OCI-LY1 (cell line): ENCODE measurements around the gene HRH4.

ENCODE experiments used
- H2AFZ ChIP-seq: fragments of 200-600 bp; sonication (generic), shearing (Covaris generic); 2 replicates; pipeline ENCODE4 v1.6.0; 2014; ENCODE audit warnings: antibody characterized with exemption, mild to moderate bottlenecking, low read length
- H3F3A ChIP-seq: fragments of 200-600 bp; sonication (generic), shearing (Covaris generic); 2 replicates; pipeline ENCODE4 v1.6.0; 2014; ENCODE audit warnings: mild to moderate bottlenecking, antibody characterized with exemption, low read length, moderate library complexity; ENCODE audit not compliant: insufficient read depth
- H3K27ac ChIP-seq: fragments of 200-600 bp; sonication (generic); 2 replicates; pipeline ENCODE4 v1.5.1; 2014; ENCODE audit warnings: low read length, mixed run types, mild to moderate bottlenecking, low read depth; ENCODE audit not compliant: poor library complexity, severe bottlenecking
- H3K27me3 ChIP-seq: fragments of 200-600 bp; sonication (generic); 2 replicates; pipeline ENCODE4 v1.6.0; 2014; ENCODE audit warnings: antibody characterized with exemption, mild to moderate bottlenecking, low read length, moderate library complexity; ENCODE audit not compliant: insufficient read depth
- H3K36me3 ChIP-seq: fragments of 200-600 bp; sonication (generic); 2 replicates; pipeline ENCODE4 v1.6.1; 2014; ENCODE audit warnings: mild to moderate bottlenecking, antibody characterized with exemption, low read length, moderate library complexity, mixed read lengths; ENCODE audit not compliant: insufficient read depth
- H3K4me1 ChIP-seq: fragments of 200-600 bp; sonication (generic); 2 replicates; pipeline ENCODE4 v1.5.1; 2014; ENCODE audit warnings: mild to moderate bottlenecking, low read length, moderate library complexity; ENCODE audit not compliant: insufficient read depth, severe bottlenecking
- H3K4me2 ChIP-seq: fragments of 200-600 bp; sonication (generic), shearing (Covaris generic); 2 replicates; pipeline ENCODE4 v1.6.1; 2014; ENCODE audit warnings: low read length
- H3K4me3 ChIP-seq: fragments of 200-600 bp; sonication (generic); 2 replicates; pipeline ENCODE4 v1.5.1; 2014; ENCODE audit warnings: low read length, low read depth, mild to moderate bottlenecking, mixed read lengths; ENCODE audit not compliant: poor library complexity, severe bottlenecking
- H3K79me2 ChIP-seq: fragments of 200-600 bp; shearing (Covaris generic); 2 replicates; pipeline ENCODE4 v1.6.1; 2016; ENCODE audit warnings: mixed run types, low read length, mixed read lengths; ENCODE audit not compliant: insufficient read depth
- H3K9ac ChIP-seq: fragments of 200-600 bp; sonication (generic), shearing (Covaris generic); 2 replicates; pipeline ENCODE4 v1.6.1; 2014; ENCODE audit warnings: mild to moderate bottlenecking, low read length, mixed read lengths
- H3K9me2 ChIP-seq: fragments of 200-600 bp; sonication (generic), shearing (Covaris generic); 2 replicates; pipeline ENCODE4 v1.6.1; 2014; ENCODE audit warnings: low read depth, mild to moderate bottlenecking, low read length, mixed read lengths
- H3K9me3 ChIP-seq: fragments of 200-600 bp; shearing (Covaris generic); 2 replicates; pipeline ENCODE4 v1.6.1; 2014; ENCODE audit warnings: low read length, mixed read lengths
- H4K20me1 ChIP-seq: fragments of 200-600 bp; sonication (generic), shearing (Covaris generic); 2 replicates; pipeline ENCODE4 v1.6.0; 2016; ENCODE audit warnings: mild to moderate bottlenecking, low read length; ENCODE audit not compliant: insufficient read depth
- EZH2 ChIP-seq: fragments of 200-600 bp; sonication (generic), shearing (Covaris generic); IDR thresholded peaks from 2 replicates; pipeline ENCODE4 v1.8.0; 2017; ENCODE audit warnings: borderline replicate concordance, mixed run types, mild to moderate bottlenecking, antibody characterized with exemption, low read length, moderate library complexity, mixed read lengths
- TF ChIP-seq, protein P1 (sequence below): fragments of 200-600 bp; sonication (generic), shearing (Covaris generic); IDR thresholded peaks from 2 replicates; pipeline ENCODE4 v1.5.1; 2017; ENCODE audit warnings: mild to moderate bottlenecking, antibody characterized with exemption, low read length, moderate library complexity, mixed read lengths

The HRH4 gene

DNA sequence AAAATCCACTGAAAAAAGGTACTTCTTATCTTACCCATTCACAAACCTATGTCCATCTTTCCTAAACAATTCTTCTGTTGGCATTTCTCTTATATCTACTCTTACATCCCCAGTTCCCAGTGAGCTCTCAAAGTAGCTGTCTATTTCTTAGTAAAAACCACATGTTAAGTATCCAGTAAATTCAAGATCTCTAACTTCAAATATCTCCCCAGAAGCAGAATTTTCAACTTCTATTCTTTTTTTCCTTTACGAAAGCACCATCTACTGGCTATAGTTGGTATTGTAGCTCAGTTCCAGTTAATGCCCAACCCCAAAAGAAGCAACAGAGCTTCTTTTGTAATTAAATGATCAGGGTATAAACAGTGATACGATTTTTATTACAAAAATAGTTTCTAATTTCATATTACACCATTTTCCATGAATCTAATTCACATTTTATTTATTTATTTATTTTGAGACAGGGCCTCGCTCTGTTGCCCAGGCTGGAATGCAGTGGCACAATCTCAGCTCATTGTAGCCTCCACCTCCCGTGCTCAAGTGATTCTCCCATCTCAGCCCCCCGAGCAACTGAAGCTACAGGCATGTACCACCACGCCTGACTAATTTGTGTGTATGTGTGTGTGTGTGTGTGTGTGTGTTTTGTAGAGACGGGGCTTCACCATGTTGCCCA is 28.5 kb downstream of the HRH4 start:
- Histone ChIP-seq H3K4me3 (no peak overlapping the region), H2AFZ (no peak overlapping the region), H3K4me1 (peaks cover 15% of the 10 kb centered on the region), H3F3A (no peaks in the 10 kb centered on the region), H3K27me3 (peaks cover 5% of the 10 kb centered on the region; the same call in 1 of the 2 replicates), H3K36me3 (no peaks in the 10 kb centered on the region), H3K79me2 (no peaks in the 10 kb centered on the region), H3K9me3 (no peaks in the 10 kb centered on the region), H3K27ac (no peak overlapping the region), H3K9me2 (no peaks in the 10 kb centered on the region), H3K4me2 (no peak overlapping the region), H4K20me1 (no peaks in the 10 kb centered on the region), H3K9ac (no peak overlapping the region)
- TF ChIP-seq, protein P1, sequence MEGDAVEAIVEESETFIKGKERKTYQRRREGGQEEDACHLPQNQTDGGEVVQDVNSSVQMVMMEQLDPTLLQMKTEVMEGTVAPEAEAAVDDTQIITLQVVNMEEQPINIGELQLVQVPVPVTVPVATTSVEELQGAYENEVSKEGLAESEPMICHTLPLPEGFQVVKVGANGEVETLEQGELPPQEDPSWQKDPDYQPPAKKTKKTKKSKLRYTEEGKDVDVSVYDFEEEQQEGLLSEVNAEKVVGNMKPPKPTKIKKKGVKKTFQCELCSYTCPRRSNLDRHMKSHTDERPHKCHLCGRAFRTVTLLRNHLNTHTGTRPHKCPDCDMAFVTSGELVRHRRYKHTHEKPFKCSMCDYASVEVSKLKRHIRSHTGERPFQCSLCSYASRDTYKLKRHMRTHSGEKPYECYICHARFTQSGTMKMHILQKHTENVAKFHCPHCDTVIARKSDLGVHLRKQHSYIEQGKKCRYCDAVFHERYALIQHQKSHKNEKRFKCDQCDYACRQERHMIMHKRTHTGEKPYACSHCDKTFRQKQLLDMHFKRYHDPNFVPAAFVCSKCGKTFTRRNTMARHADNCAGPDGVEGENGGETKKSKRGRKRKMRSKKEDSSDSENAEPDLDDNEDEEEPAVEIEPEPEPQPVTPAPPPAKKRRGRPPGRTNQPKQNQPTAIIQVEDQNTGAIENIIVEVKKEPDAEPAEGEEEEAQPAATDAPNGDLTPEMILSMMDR, result peak; percentile 73
- no peak for TF ChIP-seq EZH2

DNA sequence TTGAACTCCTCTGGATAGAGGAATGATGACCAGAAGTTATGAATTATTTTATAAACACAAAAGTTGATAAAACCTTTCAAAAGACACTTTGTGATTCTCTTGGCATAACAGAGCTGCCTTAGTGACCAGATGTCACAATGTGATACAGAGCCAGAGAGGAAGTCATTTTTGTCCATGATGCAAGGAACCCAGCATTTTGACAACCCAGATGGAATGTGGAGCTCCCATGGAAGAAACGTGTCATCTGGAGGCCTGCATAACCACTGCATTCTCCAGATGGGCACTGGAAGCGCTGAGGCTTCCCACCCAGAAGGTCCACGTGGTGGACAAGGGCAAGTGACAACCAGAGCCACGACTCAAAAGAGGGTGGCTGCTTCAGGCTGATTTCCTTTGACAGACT is 30.1 kb downstream of the HRH4 start:
- H3F3A ChIP-seq, result no peaks in the 10 kb centered on the region
- TF ChIP-seq, protein P1, result no peak
- no peak for TF ChIP-seq EZH2
- H3K4me2 ChIP-seq, result no peak overlapping the region
- no peak overlapping the region for H2AFZ ChIP-seq
- H4K20me1 ChIP-seq, result no peaks in the 10 kb centered on the region
- no peaks in the 10 kb centered on the region for H3K9me2 ChIP-seq
- H3K79me2 ChIP-seq, result no peaks in the 10 kb centered on the region
- no peak overlapping the region for H3K9ac ChIP-seq
- H3K27ac ChIP-seq, result no peak overlapping the region
- H3K36me3 ChIP-seq, result no peaks in the 10 kb centered on the region
- no peak overlapping the region for H3K4me3 ChIP-seq
- peaks cover 15% of the 10 kb centered on the region for H3K4me1 ChIP-seq
- H3K27me3 ChIP-seq, result peaks cover 5% of the 10 kb centered on the region; the same call in 1 of the 2 replicates
- no peaks in the 10 kb centered on the region for H3K9me3 ChIP-seq

- Histone ChIP-seq H3F3A (no peaks in the 10 kb centered on the region), H3K4me2 (peak overlapping the region; percentile 43), H3K79me2 (no peaks in the 10 kb centered on the region), H3K9me2 (no peaks in the 10 kb centered on the region), H3K9ac (no peak overlapping the region; the same call in 1 of the 2 replicates), H4K20me1 (no peaks in the 10 kb centered on the region), H3K36me3 (no peaks in the 10 kb centered on the region), H2AFZ (no peak overlapping the region), H3K27ac (peak overlapping the region; percentile 0), H3K4me1 (peaks cover 15% of the 10 kb centered on the region), H3K27me3 (no peaks in the 10 kb centered on the region), H3K9me3 (no peaks in the 10 kb centered on the region), H3K4me3 (peak overlapping the region; percentile 12)
- TF ChIP-seq, protein P1, result no peak
- no peak for TF ChIP-seq EZH2
Measured at GRCh38 chr18:24491927-24492834, 31.7 kb downstream of the HRH4 start.
